ENCODE results near the gene ERMARD.

The ERMARD gene

GRCh38 chr6:169803271-169803811, 51.9 kb downstream of the ERMARD start:
- DNase-seq, result no peak

- no peak for DNase-seq
Observed at GRCh38 chr6:169803816-169804340, 52.5 kb downstream of the ERMARD start.

- DNase-seq, result no peak
Observed at GRCh38 chr6:169804427-169804826, 53.0 kb downstream of the ERMARD start.

- DNase-seq, result no peak
Observed at GRCh38 chr6:169805242-169805838, 53.9 kb downstream of the ERMARD start.

- no peak for DNase-seq
Observed at GRCh38 chr6:169806701-169807100, 55.3 kb downstream of the ERMARD start.

GRCh38 chr6:169807229-169807628, 55.8 kb downstream of the ERMARD start:
- no peak for DNase-seq

GRCh38 chr6:169807699-169808607, 56.5 kb downstream of the ERMARD start:
- no peak for DNase-seq

- no peak for DNase-seq
Observed at GRCh38 chr6:169808608-169808967, 57.2 kb downstream of the ERMARD start.

- no peak for DNase-seq
Observed at GRCh38 chr6:169809386-169809785, 58.0 kb downstream of the ERMARD start.

- no peak for DNase-seq
Observed at GRCh38 chr6:169810066-169810989, 58.9 kb downstream of the ERMARD start.

GRCh38 chr6:169811072-169811471, 59.6 kb downstream of the ERMARD start:
- DNase-seq, result no peak

- no peak for DNase-seq
Observed at GRCh38 chr6:169811521-169812256, 60.3 kb downstream of the ERMARD start.

GRCh38 chr6:169812257-169812644, 60.8 kb downstream of the ERMARD start:
- no peak for DNase-seq

- no peak for DNase-seq
Observed at GRCh38 chr6:169813969-169814368, 62.5 kb downstream of the ERMARD start.

GRCh38 chr6:169816054-169816453, 64.6 kb downstream of the ERMARD start:
- no peak for DNase-seq

GRCh38 chr6:169816975-169817374, 65.6 kb downstream of the ERMARD start:
- no peak for DNase-seq

GRCh38 chr6:169820358-169820757, 68.9 kb downstream of the ERMARD start:
- no peak for DNase-seq

GRCh38 chr6:169824021-169824420, 72.6 kb downstream of the ERMARD start:
- DNase-seq, result no peak

- DNase-seq, result no peak
Observed at GRCh38 chr6:169824848-169825557, 73.6 kb downstream of the ERMARD start.

- no peak for DNase-seq
Observed at GRCh38 chr6:169825558-169826225, 74.3 kb downstream of the ERMARD start.

- no peak for DNase-seq
Observed at GRCh38 chr6:169826697-169827096, 75.3 kb downstream of the ERMARD start.

Measured in CD4-positive, alpha-beta T cell treated with Interleukin-4 for 4 hours (primary cell).